Keratinocyte (primary cell): ENCODE measurements around the gene SFXN1. TPM values are rescaled to one million over a fixed set of nuclear protein-coding genes. Genes with fewer than 3 reads are reported as not detected.
"Not testable (repeated sequence)": the region's sequence is repeated elsewhere in the genome, so short reads cannot be mapped to it uniquely, and the experiment has no call there.

Experiments
- DNase-seq: peaks from one replicate; pipeline ENCODE4 v3.0.0-alpha.2; 2011; ENCODE audit warnings: low read depth, missing footprints, low spot score
- FAIRE-seq: peaks from 2 replicates; lab custom pipeline; 2011; peaks lifted over from hg19 to GRCh38; lab: Jason Lieb, UNC
- H2AFZ ChIP-seq: 2 replicates; pipeline ENCODE4 v1.6.0; 2012; ENCODE audit warnings: low read length, control low read depth, inconsistent platforms; ENCODE audit not compliant: control insufficient read depth
- H3K27ac ChIP-seq: 2 replicates; pipeline ENCODE4 v1.5.1; 2011; ENCODE audit warnings: low read length; ENCODE audit not compliant: control insufficient read depth, insufficient read depth
- H3K27me3 ChIP-seq: 3 replicates; pipeline ENCODE4 v1.6.0; 2011; ENCODE audit warnings: low read length; ENCODE audit not compliant: control insufficient read depth, insufficient read depth; ENCODE audit errors: extremely low read depth
- H3K36me3 ChIP-seq, 2 experiments: 2 replicates in 1 of 2; 3 replicates in 1 of 2; pipeline ENCODE4 v1.5.1; 2011; ENCODE audit warnings: low read length in 2 of 2, mild to moderate bottlenecking in 1 of 2; ENCODE audit not compliant: control insufficient read depth in 2 of 2, insufficient read depth in 2 of 2; ENCODE audit errors: extremely low read depth in 1 of 2
- H3K4me1 ChIP-seq: 3 replicates; pipeline ENCODE4 v1.5.1; 2011; ENCODE audit warnings: low read length; ENCODE audit not compliant: control insufficient read depth, insufficient read depth; ENCODE audit errors: extremely low read depth
- H3K4me2 ChIP-seq: 3 replicates; pipeline ENCODE4 v1.6.0; 2011; ENCODE audit warnings: low read depth, low read length; ENCODE audit not compliant: control insufficient read depth, insufficient read depth; ENCODE audit errors: extremely low read depth
- H3K4me3 ChIP-seq, 3 experiments: fragments of 200-600 bp in 1 of 3; sonication (generic) in 1 of 3; 2 replicates in 2 of 3; 3 replicates in 1 of 3; pipeline ENCODE4 v1.5.1; 2011 to 2016; ENCODE audit warnings: low read length in 3 of 3, mild to moderate bottlenecking in 3 of 3, control low read depth in 2 of 3, inconsistent platforms in 1 of 3, low read depth in 1 of 3, mixed read lengths in 1 of 3, mixed run types in 1 of 3, moderate library complexity in 1 of 3; ENCODE audit not compliant: control insufficient read depth in 2 of 3, insufficient read depth in 2 of 3; ENCODE audit errors: extremely low read depth in 1 of 3
- H3K79me2 ChIP-seq: 2 replicates; pipeline ENCODE4 v1.6.0; 2012; ENCODE audit warnings: low read length; ENCODE audit not compliant: control insufficient read depth, insufficient read depth
- H3K9ac ChIP-seq: 3 replicates; pipeline ENCODE4 v1.6.0; 2011; ENCODE audit warnings: low read length; ENCODE audit not compliant: control insufficient read depth, insufficient read depth; ENCODE audit errors: extremely low read depth
- H3K9me1 ChIP-seq: 3 replicates; pipeline ENCODE4 v1.6.0; 2011; ENCODE audit warnings: low read length; ENCODE audit not compliant: control insufficient read depth, insufficient read depth; ENCODE audit errors: extremely low read depth
- H3K9me3 ChIP-seq: 2 replicates; pipeline ENCODE4 v1.5.1; 2012; ENCODE audit warnings: low read depth, low read length; ENCODE audit not compliant: control insufficient read depth
- H4K20me1 ChIP-seq: 3 replicates; pipeline ENCODE4 v1.6.0; 2011; ENCODE audit warnings: low read length; ENCODE audit not compliant: control insufficient read depth, insufficient read depth; ENCODE audit errors: extremely low read depth
- CTCF ChIP-seq, 3 experiments: IDR thresholded peaks in 1 of 3; conservative IDR thresholded peaks in 1 of 3; optimal IDR thresholded peaks in 1 of 3; 2 replicates in 2 of 3; 3 replicates in 1 of 3; pipeline versions ENCODE3 to v1.5.1; 2011; ENCODE audit warnings: low read length in 3 of 3, mild to moderate bottlenecking in 3 of 3, moderate library complexity in 2 of 3, control low read depth in 1 of 3, inconsistent platforms in 1 of 3; ENCODE audit not compliant: insufficient read depth in 2 of 3; ENCODE audit errors: extremely low read depth in 1 of 3
- EZH2 ChIP-seq: IDR thresholded peaks from one replicate; pipeline ENCODE4 v1.6.1; 2012; ENCODE audit warnings: inconsistent platforms, mild to moderate bottlenecking, low read length, moderate library complexity
- dilution Hi-C: fragments of 300-500 bp; cut with MboI; formaldehyde crosslinking; loops from one replicate; pipeline ENCODE4 v1.7.0; 2020; ENCODE audit warnings: low sequenced_read_pairs; ENCODE audit not compliant: extremely low pct_ligation_motif_present
- polyA plus RNA-seq, 5 experiments: library from polyadenylated mRNA; depleted of rRNA in 3 of 5; stranded (reverse) in 3 of 5; stranded (forward) in 1 of 5; unstranded in 1 of 5; fragments of >200 nt; gene quantifications; 1 replicate in 1 of 5; 2 replicates in 3 of 5; 3 replicates in 1 of 5; pipeline versions ENCODE4 v1.2.1 to v1.2.3, GENCODE V29; 2011 to 2012; ENCODE audit warnings: missing spikeins in 2 of 5, low read depth in 1 of 5, low replicate concordance in 1 of 5

Gene SFXN1
- polyA plus RNA-seq, 1 donor (not counting 4 experiments of a cell fraction or from before 2014, with no cell fraction given): 80.8 TPM

DNA sequence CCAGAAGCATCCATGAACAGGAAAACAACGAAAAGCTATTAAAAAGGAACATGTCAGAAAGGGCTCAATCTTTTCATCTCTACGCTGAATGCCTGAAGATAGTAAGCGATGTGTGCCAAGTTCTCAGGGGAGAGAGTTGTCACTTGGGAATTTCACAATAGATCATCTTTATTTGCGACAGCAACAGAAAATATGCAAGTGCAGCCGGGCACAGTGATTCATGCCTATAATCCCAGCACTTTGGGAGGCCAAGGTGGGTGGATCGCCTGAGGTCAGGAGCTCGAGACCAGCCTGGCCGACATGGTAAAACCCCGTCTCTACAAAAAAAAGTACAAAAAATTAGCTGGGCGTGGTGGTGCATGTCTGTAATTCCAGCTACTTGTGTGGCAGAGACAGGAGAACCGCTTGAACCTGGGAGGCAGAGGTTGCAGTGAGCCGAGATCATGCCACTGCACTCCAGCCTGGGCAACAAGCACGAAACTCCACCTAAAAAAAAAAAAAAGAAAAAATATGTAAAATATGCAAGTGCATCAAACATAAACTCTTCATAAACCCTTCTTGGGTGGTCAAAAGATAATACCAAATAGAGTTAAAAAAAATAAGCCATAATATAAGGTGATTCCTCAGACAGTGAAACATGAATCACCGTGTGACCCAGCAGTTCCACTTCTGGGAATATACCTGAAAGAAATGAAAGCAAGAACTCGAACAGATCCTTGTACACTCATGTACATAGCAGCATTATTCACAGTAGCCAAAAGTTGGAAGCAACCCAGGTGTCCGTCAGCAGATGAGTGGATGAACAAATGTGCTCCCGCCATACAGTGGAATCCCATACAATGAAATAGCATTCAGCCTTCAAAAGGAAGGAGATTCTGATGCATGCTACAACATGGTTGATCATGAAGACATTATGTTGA is 16.2 kb downstream of the SFXN1 start:
- no peak for TF ChIP-seq EZH2
- no peak for TF ChIP-seq CTCF (optimal IDR thresholded peaks at IDR 0.05 in 1 of 3, IDR thresholded peaks at IDR 0.05 in 1 of 3, conservative IDR thresholded peaks at IDR 0.05 in 1 of 3; ENCODE audit: extremely low read depth in 1 of 3, insufficient read depth in 2 of 3, low read length in 3 of 3)
- Histone ChIP-seq H2AFZ (no peak overlapping the region), H3K9me3 (no peaks in the 10 kb centered on the region), H4K20me1 (no peaks in the 10 kb centered on the region), H3K9ac (no peak overlapping the region), H3K4me3 (no peak overlapping the region), H3K9me1 (no peaks in the 10 kb centered on the region), H3K27me3 (no peaks in the 10 kb centered on the region), H3K4me1 (peaks cover 5% of the 10 kb centered on the region), H3K36me3 (peaks cover 3 to 11% of the 10 kb centered on the region in 2 experiments), H3K4me2 (no peak overlapping the region), H3K27ac (peak overlapping the region; percentile 15), H3K79me2 (peaks cover 44% of the 10 kb centered on the region)
- dilution Hi-C loops: no loop called here
- DNase-seq: peak; percentile 26
- no peak for FAIRE-seq

- dilution Hi-C loops: no loop called here
- FAIRE-seq: no peak
- H3K27ac ChIP-seq: no peak overlapping the region
Measured at GRCh38 chr5:175501759-175502158, 23.4 kb downstream of the SFXN1 start.

GRCh38 chr5:175507671-175508070 is 29.3 kb downstream of the SFXN1 start:
- H3K27me3 ChIP-seq, DNase-seq, H3K9me3 ChIP-seq, H3K4me1 ChIP-seq, H3K27ac ChIP-seq, H2AFZ ChIP-seq, FAIRE-seq, H3K4me2 ChIP-seq, dilution Hi-C loops, H3K9me1 ChIP-seq, H4K20me1 ChIP-seq, H3K4me3 ChIP-seq, H3K9ac ChIP-seq, H3K79me2 ChIP-seq: not testable (repeated sequence)
- peaks cover 7 to 10% of the 10 kb centered on the region in 2 experiments for H3K36me3 ChIP-seq

More at GRCh38 chr5:175501759-175502158, 23.4 kb downstream of the SFXN1 start:
- no peaks in the 10 kb centered on the region for H3K27me3 ChIP-seq
- no peak for DNase-seq
- no peak for TF ChIP-seq EZH2
- no peak for TF ChIP-seq CTCF (optimal IDR thresholded peaks at IDR 0.05 in 1 of 3, IDR thresholded peaks at IDR 0.05 in 1 of 3, conservative IDR thresholded peaks at IDR 0.05 in 1 of 3; ENCODE audit: extremely low read depth in 1 of 3, insufficient read depth in 2 of 3, low read length in 3 of 3)
- H3K9me1 ChIP-seq: no peaks in the 10 kb centered on the region
- no peak overlapping the region for H3K4me3 ChIP-seq
- H3K4me1 ChIP-seq: no peaks in the 10 kb centered on the region
- H3K36me3 ChIP-seq: no peaks in the 10 kb centered on the region
- peaks cover 23% of the 10 kb centered on the region for H3K79me2 ChIP-seq
- H2AFZ ChIP-seq: no peak overlapping the region
- no peak overlapping the region for H3K9ac ChIP-seq
- H3K9me3 ChIP-seq: no peaks in the 10 kb centered on the region
- no peaks in the 10 kb centered on the region for H4K20me1 ChIP-seq
- H3K4me2 ChIP-seq: no peak overlapping the region
